Measurements from ENCODE around the gene STIMATE.

STIMATE gene

GRCh38 chr3:52839268-52839575, 58.1 kb downstream of the STIMATE start:
- DNase-seq, result no peak

GRCh38 chr3:52838561-52839267, 58.6 kb downstream of the STIMATE start:
- peak in 1 of 2 donors; percentile 21 for DNase-seq

GRCh38 chr3:52836986-52837385, 60.4 kb downstream of the STIMATE start:
- no peak for DNase-seq

GRCh38 chr3:52836471-52836845, 60.9 kb downstream of the STIMATE start:
- no peak for DNase-seq

- DNase-seq, result no peak
Observed at GRCh38 chr3:52835766-52836470, 61.4 kb downstream of the STIMATE start.

GRCh38 chr3:52834871-52835501, 62.4 kb downstream of the STIMATE start, which contains the start of gene MUSTN1:
MUSTN1 (minus strand) TSS chr3:52835019; CDS start chr3:52834948, 71 bp downstream.
- no peak for DNase-seq

GRCh38 chr3:52833202-52833601, 64.1 kb downstream of the STIMATE start:
- no peak for DNase-seq

- DNase-seq, result no peak
Observed at GRCh38 chr3:52831500-52832301, 65.6 kb downstream of the STIMATE start.

- no peak for DNase-seq
Observed at GRCh38 chr3:52830535-52831258, 66.7 kb downstream of the STIMATE start, which contains the start of gene ITIH4. ITIH4 (minus strand) TSS chr3:52830672; CDS start chr3:52830642, 30 bp downstream.

GRCh38 chr3:52829906-52830463, 67.4 kb downstream of the STIMATE start:
- DNase-seq, result no peak

GRCh38 chr3:52829482-52829881, 67.9 kb downstream of the STIMATE start:
- DNase-seq, result no peak

- no peak for DNase-seq
Observed at GRCh38 chr3:52827866-52828376, 69.4 kb downstream of the STIMATE start.

- no peak for DNase-seq
Observed at GRCh38 chr3:52827441-52827840, 69.9 kb downstream of the STIMATE start.

GRCh38 chr3:52824037-52824436, 73.3 kb downstream of the STIMATE start:
- DNase-seq, result no peak

- DNase-seq, result no peak
Observed at GRCh38 chr3:52822363-52822762, 75.0 kb downstream of the STIMATE start.

- peak in 1 of 2 donors; percentile 6 for DNase-seq
Observed at GRCh38 chr3:52820736-52821135, 76.6 kb downstream of the STIMATE start.

GRCh38 chr3:52819936-52820335, 77.4 kb downstream of the STIMATE start:
- no peak for DNase-seq

GRCh38 chr3:52817860-52818259, 79.5 kb downstream of the STIMATE start:
- no peak for DNase-seq

- DNase-seq, result no peak
Observed at GRCh38 chr3:52817221-52817620, 80.1 kb downstream of the STIMATE start.

- no peak for DNase-seq
Observed at GRCh38 chr3:52816654-52817053, 80.7 kb downstream of the STIMATE start.

- DNase-seq, result no peak
Observed at GRCh38 chr3:52816199-52816598, 81.1 kb downstream of the STIMATE start.

- DNase-seq, result no peak
Observed at GRCh38 chr3:52813810-52814209, 83.5 kb downstream of the STIMATE start.
